Midbrain (tissue), 1 donor: ENCODE results near the gene CKAP2L.

Source experiments
- DNase-seq: peaks from one replicate; lab custom pipeline; 2025; lab: John Stamatoyannopoulos, UW

The CKAP2L gene

GRCh38 chr2:112792419-112792818 lies 28.0 kb upstream of the CKAP2L start:
- no peak for DNase-seq

- no peak for DNase-seq
Observed at GRCh38 chr2:112791693-112792230, 27.4 kb upstream of the CKAP2L start.

- DNase-seq = no peak
Observed at GRCh38 chr2:112791019-112791418, 26.6 kb upstream of the CKAP2L start.

- no peak for DNase-seq
Observed at GRCh38 chr2:112790305-112790704, 25.9 kb upstream of the CKAP2L start.

- no peak for DNase-seq
Observed at GRCh38 chr2:112789186-112789585, 24.8 kb upstream of the CKAP2L start.

- DNase-seq = no peak
Observed at GRCh38 chr2:112788653-112789052, 24.2 kb upstream of the CKAP2L start.

- DNase-seq = peak; percentile 15
Observed at GRCh38 chr2:112787729-112788393, 23.5 kb upstream of the CKAP2L start.

- DNase-seq = no peak
Observed at GRCh38 chr2:112787294-112787693, 22.9 kb upstream of the CKAP2L start.

GRCh38 chr2:112784199-112785189 lies 20.1 kb upstream of the CKAP2L start, which contains the start of gene IL1A:
TSS of gene IL1A (minus strand) at chr2:112784493. CDS start at chr2:112783770, 723 bp downstream.
- DNase-seq = no peak

GRCh38 chr2:112783187-112783714 lies 18.8 kb upstream of the CKAP2L start:
- no peak for DNase-seq

GRCh38 chr2:112782234-112782799 lies 17.9 kb upstream of the CKAP2L start:
- no peak for DNase-seq

- DNase-seq = no peak
Observed at GRCh38 chr2:112779598-112779997, 15.2 kb upstream of the CKAP2L start.

- DNase-seq = no peak
Observed at GRCh38 chr2:112777036-112777435, 12.6 kb upstream of the CKAP2L start.

GRCh38 chr2:112776113-112776512 lies 11.7 kb upstream of the CKAP2L start:
- no peak for DNase-seq

- no peak for DNase-seq
Observed at GRCh38 chr2:112774536-112775285, 10.3 kb upstream of the CKAP2L start.

GRCh38 chr2:112773556-112773955 lies 9.1 kb upstream of the CKAP2L start:
- DNase-seq = no peak

GRCh38 chr2:112772911-112773475 lies 8.6 kb upstream of the CKAP2L start:
- DNase-seq = no peak

- DNase-seq = peak; percentile 5
Observed at GRCh38 chr2:112772322-112772721, 7.9 kb upstream of the CKAP2L start.

- no peak for DNase-seq
Observed at GRCh38 chr2:112768432-112768831, 4.0 kb upstream of the CKAP2L start.

- DNase-seq = no peak
Observed at GRCh38 chr2:112767693-112768330, 3.4 kb upstream of the CKAP2L start.
